Upper lobe of left lung (tissue), 6 donors: ENCODE results near the gene SP7. TPM values are rescaled to one million over a fixed set of nuclear protein-coding genes. Genes with fewer than 3 reads are reported as not detected.

Experiments
- ATAC-seq, 2 donors: fragments of 200-7000 bp; cut with Tn5 transposase; one replicate each; pipeline ENCODE4 v1.9.1; 2022; ENCODE audit warnings: mild to moderate bottlenecking in 2 of 2, moderate library complexity in 2 of 2; ENCODE audit not compliant: low FRiP score in 2 of 2
- DNase-seq, 2 donors: peaks; one replicate each; pipeline ENCODE4 v3.0.0-alpha.2; 2019 to 2020
- H3K27ac ChIP-seq, 4 donors: fragments of 200-600 bp; sonication (generic); one replicate each; pipeline ENCODE4 v1.5.1; 2016 to 2019
- H3K27me3 ChIP-seq, 4 donors: fragments of 200-600 bp; sonication (generic); one replicate each; pipeline ENCODE4 v1.5.1; 2017 to 2019
- H3K36me3 ChIP-seq, 4 donors: fragments of 200-600 bp; sonication (generic); one replicate each; pipeline ENCODE4 v1.5.1; 2016 to 2019
- H3K4me1 ChIP-seq, 4 donors: fragments of 200-600 bp; sonication (generic); one replicate each; pipeline ENCODE4 v1.5.1; 2018 to 2019
- H3K4me3 ChIP-seq, 4 donors: fragments of 200-600 bp; sonication (generic); one replicate each; pipeline ENCODE4 v1.5.1; 2017 to 2019; ENCODE audit warnings: mild to moderate bottlenecking in 2 of 4, moderate library complexity in 1 of 4
- H3K9me3 ChIP-seq, 4 donors: fragments of 200-600 bp; sonication (generic); one replicate each; pipeline ENCODE4 v1.5.1; 2018 to 2019
- EP300 ChIP-seq, 4 donors: sonication (generic); formaldehyde crosslinking; IDR thresholded peaks; one replicate each; pipeline ENCODE4 v1.5.1; 2017; ENCODE audit warnings: antibody characterized with exemption in 4 of 4, control low read depth in 2 of 4
- POLR2A ChIP-seq, 4 donors: fragments of 450-650 bp; IDR thresholded peaks; one replicate each; pipeline ENCODE4 v1.5.1; 2016 to 2017; ENCODE audit warnings: antibody characterized with exemption in 4 of 4, mild to moderate bottlenecking in 2 of 4
- POLR2AphosphoS5 ChIP-seq, 2 donors: sonication (generic); formaldehyde crosslinking; IDR thresholded peaks; one replicate each; pipeline ENCODE4 v1.5.1; 2017; ENCODE audit warnings: antibody characterized with exemption in 2 of 2
- WGBS, 2 donors: methylation state at CpG; one replicate each; pipeline ENCODE4 v1.1.5; 2017 to 2018; 5-methylcytosine and 5-hydroxymethylcytosine counted together
- total RNA-seq, 6 donors: library from RNA; depleted of rRNA in 4 of 6; stranded (reverse); fragments of >200 nt in 4 of 6; gene quantifications; one replicate each; pipeline versions ENCODE4 v1.1.0 to v1.2.1, GENCODE V29; 2016 to 2021
- TF ChIP-seq, protein P1 (sequence below), 6 experiments: fragments of 450-650 bp in 4 of 6; fragments of 200-600 bp in 2 of 6; sonication (generic) in 2 of 6; IDR thresholded peaks; one replicate each; pipeline ENCODE4 v1.5.1; 2016 to 2019; ENCODE audit warnings: antibody characterized with exemption in 6 of 6
- donor health status: DM: no; HTN: no; CAD: no; lungs with moderate emphysema.
- donor health status: DM: no; HTN: yes; CAD: no; lungs with severe emphysema.

The SP7 gene
- total RNA-seq, 6 donors from 2014 or later: not detected

DNA sequence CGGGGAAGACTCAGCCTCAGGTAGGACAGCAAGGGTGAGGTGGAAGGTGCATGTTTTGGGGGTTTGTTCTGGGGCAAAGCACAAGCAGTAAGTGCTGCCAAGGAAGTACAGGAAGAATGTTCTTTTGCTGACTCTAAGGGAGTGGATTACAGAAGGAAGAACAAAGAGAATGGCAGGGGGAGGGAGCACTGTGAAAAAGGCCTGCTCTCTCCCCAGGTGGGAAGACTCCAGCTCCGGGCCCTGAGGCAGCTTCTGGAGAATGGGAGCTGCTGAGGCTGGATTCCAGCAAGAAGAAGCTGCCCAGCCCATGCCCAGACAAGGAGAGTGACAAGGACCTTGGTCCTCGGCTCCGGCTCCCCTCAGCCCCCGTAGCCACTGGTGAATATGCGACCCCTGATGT lies 47.8 kb downstream of the SP7 start:
- TF ChIP-seq POLR2AphosphoS5 (IDR thresholded peaks at IDR 0.05) (no peak), EP300 (IDR thresholded peaks at IDR 0.05) (no peak), POLR2A (IDR thresholded peaks at IDR 0.05) (no peak)
- TF ChIP-seq, protein P1, sequence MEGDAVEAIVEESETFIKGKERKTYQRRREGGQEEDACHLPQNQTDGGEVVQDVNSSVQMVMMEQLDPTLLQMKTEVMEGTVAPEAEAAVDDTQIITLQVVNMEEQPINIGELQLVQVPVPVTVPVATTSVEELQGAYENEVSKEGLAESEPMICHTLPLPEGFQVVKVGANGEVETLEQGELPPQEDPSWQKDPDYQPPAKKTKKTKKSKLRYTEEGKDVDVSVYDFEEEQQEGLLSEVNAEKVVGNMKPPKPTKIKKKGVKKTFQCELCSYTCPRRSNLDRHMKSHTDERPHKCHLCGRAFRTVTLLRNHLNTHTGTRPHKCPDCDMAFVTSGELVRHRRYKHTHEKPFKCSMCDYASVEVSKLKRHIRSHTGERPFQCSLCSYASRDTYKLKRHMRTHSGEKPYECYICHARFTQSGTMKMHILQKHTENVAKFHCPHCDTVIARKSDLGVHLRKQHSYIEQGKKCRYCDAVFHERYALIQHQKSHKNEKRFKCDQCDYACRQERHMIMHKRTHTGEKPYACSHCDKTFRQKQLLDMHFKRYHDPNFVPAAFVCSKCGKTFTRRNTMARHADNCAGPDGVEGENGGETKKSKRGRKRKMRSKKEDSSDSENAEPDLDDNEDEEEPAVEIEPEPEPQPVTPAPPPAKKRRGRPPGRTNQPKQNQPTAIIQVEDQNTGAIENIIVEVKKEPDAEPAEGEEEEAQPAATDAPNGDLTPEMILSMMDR (IDR thresholded peaks at IDR 0.05): no peak
- Histone ChIP-seq H3K36me3 (no peaks in the 10 kb centered on the region), H3K27me3 (no peaks in the 10 kb centered on the region), H3K27ac (no peak overlapping the region), H3K4me1 (no peaks in the 10 kb centered on the region), H3K9me3 (no peaks in the 10 kb centered on the region), H3K4me3 (no peak overlapping the region)
- ATAC-seq (no peak), DNase-seq (no peak)
- 90 to 94% methylated on average over 2 to 6 of the region's 6 CpGs for WGBS, 2 donors

DNA sequence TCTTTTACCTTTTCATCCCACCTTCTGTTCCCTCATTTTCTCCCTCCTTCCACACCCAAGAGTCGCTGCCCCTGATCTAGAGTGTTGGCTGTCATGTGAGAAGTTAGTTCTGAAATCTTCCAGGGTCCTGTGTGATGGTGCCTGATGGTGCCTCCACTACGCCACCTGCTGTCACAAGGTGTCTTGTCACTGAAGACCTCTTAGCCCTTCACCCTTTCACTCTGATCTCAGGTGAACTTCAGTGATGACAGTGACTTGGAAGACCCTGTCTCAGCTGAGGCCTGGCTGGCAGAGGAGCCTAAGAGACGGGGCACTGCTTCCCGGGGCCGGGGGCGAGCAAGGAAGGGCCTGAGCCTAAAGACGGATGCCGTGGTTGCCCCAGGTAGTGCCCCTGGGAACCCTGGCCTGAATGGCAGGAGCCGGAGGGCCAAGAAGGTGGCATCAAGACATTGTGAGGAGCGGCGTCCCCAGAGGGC lies 48.4 kb downstream of the SP7 start:
- 75 to 83% methylated on average over 4 to 11 of the region's 11 CpGs for WGBS, 2 donors
- Histone ChIP-seq H3K4me1 (no peaks in the 10 kb centered on the region), H3K27me3 (no peaks in the 10 kb centered on the region), H3K36me3 (no peaks in the 10 kb centered on the region), H3K27ac (no peak overlapping the region), H3K4me3 (no peak overlapping the region), H3K9me3 (no peaks in the 10 kb centered on the region)
- ATAC-seq (peak; percentile 77 to 83), DNase-seq (peak in 1 of 2 donors; percentile 70)
- TF ChIP-seq POLR2AphosphoS5 (IDR thresholded peaks at IDR 0.05): no peak
- TF ChIP-seq POLR2A (IDR thresholded peaks at IDR 0.05): no peak
- no peak for TF ChIP-seq EP300 (IDR thresholded peaks at IDR 0.05)
- TF ChIP-seq, protein P1 (IDR thresholded peaks at IDR 0.05): peak; percentile 62 to 78 (median 70)

DNA sequence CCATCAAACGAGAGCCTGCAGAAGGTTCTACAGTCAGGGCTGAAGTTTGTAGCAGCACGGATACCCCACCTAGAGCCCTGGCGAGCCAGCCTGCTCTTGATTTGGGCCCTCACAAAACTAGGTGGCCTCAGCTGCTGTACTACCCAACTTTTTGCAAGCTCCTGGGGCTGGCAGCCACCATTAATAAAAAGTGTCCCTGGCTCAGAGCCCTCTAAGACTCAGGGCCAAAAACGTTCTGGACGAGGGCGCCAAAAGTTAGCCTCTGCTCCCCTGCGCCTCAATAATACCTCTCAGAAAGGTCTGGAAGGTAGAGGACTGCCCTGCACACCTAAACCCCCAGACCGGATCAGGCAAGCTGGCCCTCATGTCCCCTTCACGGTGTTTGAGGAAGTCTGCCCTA lies 49.7 kb downstream of the SP7 start:
- WGBS, 2 donors: 91 to 93% methylated on average over 3 to 9 of the region's 9 CpGs
- H3K36me3 ChIP-seq: no peaks in the 10 kb centered on the region
- TF ChIP-seq POLR2AphosphoS5 (IDR thresholded peaks at IDR 0.05) (no peak), EP300 (IDR thresholded peaks at IDR 0.05) (no peak), POLR2A (IDR thresholded peaks at IDR 0.05) (no peak)
- TF ChIP-seq, protein P1 (IDR thresholded peaks at IDR 0.05): no peak
- H3K27ac ChIP-seq: no peak overlapping the region
- no peak overlapping the region for H3K4me3 ChIP-seq
- H3K9me3 ChIP-seq: no peaks in the 10 kb centered on the region
- no peak for ATAC-seq
- DNase-seq: no peak
- H3K27me3 ChIP-seq: no peaks in the 10 kb centered on the region
- no peaks in the 10 kb centered on the region for H3K4me1 ChIP-seq

DNA sequence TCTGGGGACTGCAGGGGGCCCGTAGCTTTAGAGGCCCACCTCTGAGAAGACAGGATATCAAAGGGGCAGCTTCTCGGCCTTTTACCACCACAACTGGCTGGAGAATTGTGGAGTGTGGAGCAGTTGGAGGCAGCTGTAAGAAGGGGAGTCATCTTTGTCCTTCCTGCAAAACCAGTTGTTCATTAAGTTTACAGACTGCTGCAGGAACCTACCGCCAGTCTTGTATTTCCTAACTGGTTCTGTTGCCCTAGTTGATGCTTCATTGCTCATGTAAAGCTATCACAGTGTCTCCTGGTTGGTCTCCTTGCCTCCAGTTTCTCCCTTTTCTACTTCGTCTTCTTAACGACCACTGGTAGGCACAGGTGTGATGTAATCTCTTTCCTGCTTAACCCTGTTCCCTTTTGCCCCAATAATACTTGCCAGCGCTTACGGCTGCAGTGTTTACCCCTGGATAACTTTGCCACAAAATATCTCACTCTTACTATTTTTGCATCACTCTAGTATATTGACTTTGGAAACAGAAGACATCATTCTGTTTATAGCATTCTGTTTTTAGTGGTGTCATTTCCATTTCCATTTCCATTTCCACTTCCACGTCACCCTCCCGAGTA lies 56.2 kb downstream of the SP7 start:
- Histone ChIP-seq H3K4me3 (no peak overlapping the region), H3K36me3 (no peaks in the 10 kb centered on the region), H3K27ac (no peak overlapping the region), H3K4me1 (no peaks in the 10 kb centered on the region), H3K27me3 (no peaks in the 10 kb centered on the region), H3K9me3 (no peaks in the 10 kb centered on the region)
- TF ChIP-seq EP300 (IDR thresholded peaks at IDR 0.05) (no peak), POLR2AphosphoS5 (IDR thresholded peaks at IDR 0.05) (no peak), POLR2A (IDR thresholded peaks at IDR 0.05) (no peak)
- TF ChIP-seq, protein P1 (IDR thresholded peaks at IDR 0.05): no peak
- 81 to 83% methylated on average over 8 to 9 of the region's 9 CpGs for WGBS, 2 donors
- no peak for DNase-seq
- ATAC-seq: no peak

DNA sequence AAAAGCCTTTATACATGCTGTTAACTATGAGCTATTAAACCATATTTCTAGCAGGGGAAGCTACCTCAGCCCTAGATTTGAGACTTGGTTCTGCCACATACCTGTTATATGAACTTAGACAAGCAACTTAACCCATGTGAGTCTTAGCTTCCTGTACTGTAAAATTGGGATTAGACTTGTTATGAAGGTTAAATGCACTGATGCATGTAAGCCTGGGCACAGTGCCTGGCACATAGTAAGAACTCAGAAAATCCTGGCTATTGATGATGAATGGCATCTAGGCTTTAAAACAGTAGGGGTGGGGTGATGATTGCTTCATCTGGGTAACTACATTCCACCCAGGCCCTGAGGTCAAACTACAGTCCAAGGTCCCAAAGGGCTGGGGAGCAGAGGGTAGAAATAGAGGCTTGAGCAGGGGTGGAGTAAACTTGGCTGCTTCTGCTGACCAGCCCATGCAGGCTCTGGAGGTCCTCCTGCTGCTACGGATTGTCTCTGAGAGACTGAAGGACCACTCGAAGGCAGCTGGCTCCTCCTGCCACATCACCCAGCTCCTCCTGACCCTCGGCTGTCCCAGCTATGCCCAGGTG lies 56.8 kb downstream of the SP7 start:
- Histone ChIP-seq H3K27me3 (no peaks in the 10 kb centered on the region), H3K4me1 (no peaks in the 10 kb centered on the region), H3K36me3 (no peaks in the 10 kb centered on the region), H3K27ac (no peak overlapping the region), H3K9me3 (no peaks in the 10 kb centered on the region), H3K4me3 (no peak overlapping the region)
- no peak for DNase-seq
- ATAC-seq: no peak
- 78 to 88% methylated on average over 3 of the region's 3 CpGs for WGBS, 2 donors
- TF ChIP-seq POLR2A (IDR thresholded peaks at IDR 0.05): no peak
- TF ChIP-seq POLR2AphosphoS5 (IDR thresholded peaks at IDR 0.05): no peak
- TF ChIP-seq EP300 (IDR thresholded peaks at IDR 0.05): no peak
- TF ChIP-seq, protein P1 (IDR thresholded peaks at IDR 0.05): no peak
